ENCODE data around the gene NDUFB6.
"Not testable (repeated sequence)": the region's sequence is repeated elsewhere in the genome, so short reads cannot be mapped to it uniquely, and the experiment has no call there.

DNA sequence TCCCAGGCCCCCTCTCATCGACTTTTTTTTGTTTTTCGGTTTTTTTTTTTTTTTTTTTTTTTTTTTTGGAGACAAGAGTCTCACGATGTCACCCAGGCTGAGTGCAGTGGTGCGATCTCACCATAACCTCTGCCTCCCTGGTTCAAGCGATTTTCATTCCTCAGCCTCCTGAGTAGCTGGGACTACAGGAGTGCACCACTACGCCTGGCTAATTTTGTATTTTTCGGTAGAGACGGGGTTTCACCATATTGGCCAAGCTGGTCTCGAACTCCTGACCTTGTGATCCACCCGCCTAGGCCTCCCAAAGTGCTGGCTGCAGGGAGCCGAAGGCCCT, 48.4 kb downstream of the NDUFB6 start:
- TF ChIP-seq, protein P1, sequence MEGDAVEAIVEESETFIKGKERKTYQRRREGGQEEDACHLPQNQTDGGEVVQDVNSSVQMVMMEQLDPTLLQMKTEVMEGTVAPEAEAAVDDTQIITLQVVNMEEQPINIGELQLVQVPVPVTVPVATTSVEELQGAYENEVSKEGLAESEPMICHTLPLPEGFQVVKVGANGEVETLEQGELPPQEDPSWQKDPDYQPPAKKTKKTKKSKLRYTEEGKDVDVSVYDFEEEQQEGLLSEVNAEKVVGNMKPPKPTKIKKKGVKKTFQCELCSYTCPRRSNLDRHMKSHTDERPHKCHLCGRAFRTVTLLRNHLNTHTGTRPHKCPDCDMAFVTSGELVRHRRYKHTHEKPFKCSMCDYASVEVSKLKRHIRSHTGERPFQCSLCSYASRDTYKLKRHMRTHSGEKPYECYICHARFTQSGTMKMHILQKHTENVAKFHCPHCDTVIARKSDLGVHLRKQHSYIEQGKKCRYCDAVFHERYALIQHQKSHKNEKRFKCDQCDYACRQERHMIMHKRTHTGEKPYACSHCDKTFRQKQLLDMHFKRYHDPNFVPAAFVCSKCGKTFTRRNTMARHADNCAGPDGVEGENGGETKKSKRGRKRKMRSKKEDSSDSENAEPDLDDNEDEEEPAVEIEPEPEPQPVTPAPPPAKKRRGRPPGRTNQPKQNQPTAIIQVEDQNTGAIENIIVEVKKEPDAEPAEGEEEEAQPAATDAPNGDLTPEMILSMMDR (IDR thresholded peaks at IDR 0.05; ENCODE audit: low read depth, low read length, poor library complexity, severe bottlenecking) = not testable (repeated sequence)
- not testable (repeated sequence) for TF ChIP-seq EZH2phosphoT487 (IDR thresholded peaks at IDR 0.05; ENCODE audit: borderline replicate concordance, low read length)
